HEK293 (cell line): ENCODE measurements around the gene ZSWIM2.

Source experiments
- CTCF ChIA-PET: fragments of 350-600 bp; formaldehyde crosslinking; extraction: SDS; loops from one replicate; lab custom pipeline; 2021; ENCODE audit warnings: antibody characterized with exemption; lab: Yijun Ruan, JAX
- POLR2A ChIA-PET: fragments of 300-600 bp; formaldehyde crosslinking; extraction: SDS; loops from one replicate; lab custom pipeline; 2020; ENCODE audit warnings: antibody characterized with exemption, inconsistent platforms; lab: Yijun Ruan, JAX
- H3K27ac ChIP-seq: fragments of 200-500 bp; sonication (Bioruptor generic); 2 replicates; pipeline ENCODE4 v1.5.1; 2014; ENCODE audit warnings: low read depth, low read length, control low read depth, inconsistent platforms; ENCODE audit errors: extremely low read depth
- H3K36me3 ChIP-seq, 2 experiments: fragments of 200-500 bp in 1 of 2; sonication (Bioruptor generic) in 1 of 2; 1 replicate in 1 of 2; 2 replicates in 1 of 2; pipeline ENCODE4 v1.5.1; 2014 to 2017; ENCODE audit warnings: inconsistent platforms in 2 of 2, low read length in 2 of 2; ENCODE audit not compliant: control insufficient read depth in 2 of 2, insufficient read depth in 1 of 2
- H3K4me1 ChIP-seq: fragments of 200-500 bp; sonication (Bioruptor generic); 2 replicates; pipeline ENCODE4 v1.5.1; 2014; ENCODE audit warnings: mild to moderate bottlenecking, low read length, inconsistent platforms; ENCODE audit not compliant: control insufficient read depth, insufficient read depth
- H3K4me3 ChIP-seq: 2 replicates; pipeline ENCODE4 v1.5.1; 2011; ENCODE audit warnings: low read depth, mild to moderate bottlenecking, control low read depth, low read length, moderate library complexity
- H3K9me3 ChIP-seq: fragments of 200-500 bp; sonication (Bioruptor generic); 2 replicates; pipeline ENCODE4 v1.5.1; 2014; ENCODE audit warnings: low read depth, low read length, inconsistent platforms; ENCODE audit not compliant: control insufficient read depth, insufficient read depth
- GLI2 ChIP-seq: fragments of 450-650 bp; formaldehyde crosslinking; IDR thresholded peaks from 2 replicates; pipeline ENCODE4; 2017; ENCODE audit warnings: missing biosample characterization, missing genetic modification characterization, low read depth, borderline replicate concordance
- GLIS2 ChIP-seq: fragments of 450-650 bp; formaldehyde crosslinking; IDR thresholded peaks from 2 replicates; pipeline ENCODE4 v1.5.1; 2016; ENCODE audit warnings: missing biosample characterization, missing genetic modification characterization
- MYNN ChIP-seq: fragments of 450-650 bp; formaldehyde crosslinking; IDR thresholded peaks from 2 replicates; pipeline ENCODE4 v1.5.1; 2016; ENCODE audit warnings: missing biosample characterization, missing genetic modification characterization, borderline replicate concordance
- SETDB1 ChIP-seq: IDR thresholded peaks from one replicate; pipeline ENCODE4 v1.6.1; 2017; ENCODE audit warnings: mild to moderate bottlenecking, low read length, moderate library complexity, mixed read lengths; ENCODE audit not compliant: insufficient read length
- SP7 ChIP-seq: fragments of 450-650 bp; formaldehyde crosslinking; IDR thresholded peaks from 2 replicates; pipeline ENCODE4 v1.5.1; 2016; ENCODE audit warnings: missing biosample characterization, missing genetic modification characterization
- ZBTB20 ChIP-seq: fragments of 450-650 bp; formaldehyde crosslinking; IDR thresholded peaks from 2 replicates; pipeline ENCODE4 v1.5.1; 2016; ENCODE audit warnings: missing biosample characterization, missing genetic modification characterization
- ZNF148 ChIP-seq: fragments of 450-650 bp; formaldehyde crosslinking; IDR thresholded peaks from 2 replicates; pipeline ENCODE4 v1.5.0; 2017; ENCODE audit warnings: missing biosample characterization, missing genetic modification characterization, borderline replicate concordance
- ZNF2 ChIP-seq: fragments of 450-650 bp; formaldehyde crosslinking; IDR thresholded peaks from 2 replicates; pipeline ENCODE4 v1.5.1; 2016; ENCODE audit warnings: missing biosample characterization, missing genetic modification characterization
- ZNF211 ChIP-seq: fragments of 450-650 bp; formaldehyde crosslinking; IDR thresholded peaks from 2 replicates; pipeline ENCODE4 v1.5.1; 2016; ENCODE audit warnings: low read depth, missing biosample characterization, missing genetic modification characterization
- ZNF266 ChIP-seq: fragments of 450-650 bp; formaldehyde crosslinking; IDR thresholded peaks from 2 replicates; pipeline ENCODE4 v1.5.1; 2016; ENCODE audit warnings: missing biosample characterization, missing genetic modification characterization, low read depth
- ZNF37A ChIP-seq: fragments of 450-650 bp; IDR thresholded peaks from 2 replicates; pipeline ENCODE4 v1.5.1; 2018; ENCODE audit warnings: missing biosample characterization, missing genetic modification characterization
- ZNF433 ChIP-seq: fragments of 450-650 bp; formaldehyde crosslinking; IDR thresholded peaks from 2 replicates; pipeline ENCODE4 v1.5.1; 2016; ENCODE audit warnings: missing biosample characterization, missing genetic modification characterization, low read depth
- ZNF585B ChIP-seq: fragments of 450-650 bp; formaldehyde crosslinking; IDR thresholded peaks from 2 replicates; pipeline ENCODE4 v1.5.1; 2016; ENCODE audit warnings: missing biosample characterization, missing genetic modification characterization
- ZNF76 ChIP-seq: fragments of 450-650 bp; formaldehyde crosslinking; IDR thresholded peaks from 2 replicates; pipeline ENCODE4; 2016; ENCODE audit warnings: low read depth, missing biosample characterization, missing genetic modification characterization, borderline replicate concordance
- ZNF777 ChIP-seq: fragments of 450-650 bp; formaldehyde crosslinking; IDR thresholded peaks from 2 replicates; pipeline ENCODE4 v1.5.1; 2017; ENCODE audit warnings: missing biosample characterization, missing genetic modification characterization, borderline replicate concordance
- ZNF785 ChIP-seq: fragments of 450-650 bp; formaldehyde crosslinking; IDR thresholded peaks from 2 replicates; pipeline ENCODE4 v1.5.1; 2016; ENCODE audit warnings: missing biosample characterization, missing genetic modification characterization
- ZNF792 ChIP-seq: fragments of 450-650 bp; formaldehyde crosslinking; IDR thresholded peaks from 2 replicates; pipeline ENCODE4 v1.5.1; 2016; ENCODE audit warnings: missing biosample characterization, missing genetic modification characterization
- ZXDB ChIP-seq: fragments of 450-650 bp; formaldehyde crosslinking; IDR thresholded peaks from 2 replicates; pipeline ENCODE4 v1.5.1; 2016; ENCODE audit warnings: missing biosample characterization, missing genetic modification characterization
- TF ChIP-seq, protein P1 (sequence below): fragments of 450-650 bp; formaldehyde crosslinking; IDR thresholded peaks from 2 replicates; pipeline ENCODE4 v1.5.1; 2016; ENCODE audit warnings: missing biosample characterization, missing genetic modification characterization
- TF ChIP-seq, protein P2 (sequence below): fragments of 450-650 bp; formaldehyde crosslinking; IDR thresholded peaks from 2 replicates; pipeline ENCODE4 v1.5.1; 2016; ENCODE audit warnings: missing biosample characterization, missing genetic modification characterization
- TF ChIP-seq, protein P3 (sequence below): fragments of 450-650 bp; formaldehyde crosslinking; IDR thresholded peaks from 2 replicates; pipeline ENCODE4 v1.5.1; 2016; ENCODE audit warnings: missing biosample characterization, missing genetic modification characterization
- TF ChIP-seq, protein P4 (sequence below): fragments of 450-650 bp; formaldehyde crosslinking; IDR thresholded peaks from 2 replicates; pipeline ENCODE4 v1.5.1; 2016; ENCODE audit warnings: missing biosample characterization, missing genetic modification characterization
- TF ChIP-seq, protein P5 (sequence below): fragments of 450-650 bp; formaldehyde crosslinking; IDR thresholded peaks from 2 replicates; pipeline ENCODE4 v1.5.1; 2016; ENCODE audit warnings: missing biosample characterization, missing genetic modification characterization

The ZSWIM2 gene

GRCh38 chr2:186874713-186875112 is 25.7 kb upstream of the ZSWIM2 start:
- Histone ChIP-seq H3K9me3 (no peaks in the 10 kb centered on the region), H3K27ac (no peak overlapping the region), H3K4me1 (no peaks in the 10 kb centered on the region), H3K4me3 (no peak overlapping the region), H3K36me3 (no peaks in the 10 kb centered on the region)
- CTCF ChIA-PET = no interaction called here
- TF ChIP-seq ZNF792 (no peak), GLI2 (tag by site-specific recombination) (no peak), MYNN (tag by site-specific recombination) (no peak), ZNF585B (tag by site-specific recombination) (no peak), ZNF433 (tag by site-specific recombination) (no peak)
- TF ChIP-seq, protein P1, sequence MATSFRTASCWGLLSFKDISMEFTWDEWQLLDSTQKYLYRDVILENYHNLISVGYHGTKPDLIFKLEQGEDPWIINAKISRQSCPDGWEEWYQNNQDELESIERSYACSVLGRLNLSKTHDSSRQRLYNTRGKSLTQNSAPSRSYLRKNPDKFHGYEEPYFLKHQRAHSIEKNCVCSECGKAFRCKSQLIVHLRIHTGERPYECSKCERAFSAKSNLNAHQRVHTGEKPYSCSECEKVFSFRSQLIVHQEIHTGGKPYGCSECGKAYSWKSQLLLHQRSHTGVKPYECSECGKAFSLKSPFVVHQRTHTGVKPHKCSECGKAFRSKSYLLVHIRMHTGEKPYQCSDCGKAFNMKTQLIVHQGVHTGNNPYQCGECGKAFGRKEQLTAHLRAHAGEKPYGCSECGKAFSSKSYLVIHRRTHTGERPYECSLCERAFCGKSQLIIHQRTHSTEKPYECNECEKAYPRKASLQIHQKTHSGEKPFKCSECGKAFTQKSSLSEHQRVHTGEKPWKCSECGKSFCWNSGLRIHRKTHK = no peak
- TF ChIP-seq, protein P2, sequence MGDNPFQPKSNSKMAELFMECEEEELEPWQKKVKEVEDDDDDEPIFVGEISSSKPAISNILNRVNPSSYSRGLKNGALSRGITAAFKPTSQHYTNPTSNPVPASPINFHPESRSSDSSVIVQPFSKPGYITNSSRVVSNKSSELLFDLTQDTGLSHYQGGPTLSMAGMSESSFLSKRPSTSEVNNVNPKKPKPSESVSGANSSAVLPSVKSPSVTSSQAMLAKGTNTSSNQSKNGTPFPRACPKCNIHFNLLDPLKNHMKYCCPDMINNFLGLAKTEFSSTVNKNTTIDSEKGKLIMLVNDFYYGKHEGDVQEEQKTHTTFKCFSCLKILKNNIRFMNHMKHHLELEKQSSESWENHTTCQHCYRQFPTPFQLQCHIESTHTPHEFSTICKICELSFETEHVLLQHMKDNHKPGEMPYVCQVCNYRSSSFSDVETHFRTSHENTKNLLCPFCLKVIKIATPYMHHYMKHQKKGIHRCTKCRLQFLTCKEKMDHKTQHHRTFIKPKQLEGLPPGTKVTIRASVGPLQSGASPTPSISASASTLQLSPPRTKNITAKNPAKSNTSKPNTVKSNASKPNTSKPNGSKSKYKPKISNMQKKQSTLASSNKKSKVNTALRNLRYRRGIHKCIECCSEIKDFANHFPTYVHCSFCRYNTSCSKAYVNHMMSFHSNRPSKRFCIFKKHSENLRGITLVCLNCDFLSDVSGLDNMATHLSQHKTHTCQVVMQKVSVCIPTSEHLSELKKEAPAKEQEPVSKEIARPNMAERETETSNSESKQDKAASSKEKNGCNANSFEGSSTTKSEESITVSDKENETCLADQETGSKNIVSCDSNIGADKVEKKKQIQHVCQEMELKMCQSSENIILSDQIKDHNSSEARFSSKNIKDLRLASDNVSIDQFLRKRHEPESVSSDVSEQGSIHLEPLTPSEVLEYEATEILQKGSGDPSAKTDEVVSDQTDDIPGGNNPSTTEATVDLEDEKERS = no peak
- TF ChIP-seq, protein P3, sequence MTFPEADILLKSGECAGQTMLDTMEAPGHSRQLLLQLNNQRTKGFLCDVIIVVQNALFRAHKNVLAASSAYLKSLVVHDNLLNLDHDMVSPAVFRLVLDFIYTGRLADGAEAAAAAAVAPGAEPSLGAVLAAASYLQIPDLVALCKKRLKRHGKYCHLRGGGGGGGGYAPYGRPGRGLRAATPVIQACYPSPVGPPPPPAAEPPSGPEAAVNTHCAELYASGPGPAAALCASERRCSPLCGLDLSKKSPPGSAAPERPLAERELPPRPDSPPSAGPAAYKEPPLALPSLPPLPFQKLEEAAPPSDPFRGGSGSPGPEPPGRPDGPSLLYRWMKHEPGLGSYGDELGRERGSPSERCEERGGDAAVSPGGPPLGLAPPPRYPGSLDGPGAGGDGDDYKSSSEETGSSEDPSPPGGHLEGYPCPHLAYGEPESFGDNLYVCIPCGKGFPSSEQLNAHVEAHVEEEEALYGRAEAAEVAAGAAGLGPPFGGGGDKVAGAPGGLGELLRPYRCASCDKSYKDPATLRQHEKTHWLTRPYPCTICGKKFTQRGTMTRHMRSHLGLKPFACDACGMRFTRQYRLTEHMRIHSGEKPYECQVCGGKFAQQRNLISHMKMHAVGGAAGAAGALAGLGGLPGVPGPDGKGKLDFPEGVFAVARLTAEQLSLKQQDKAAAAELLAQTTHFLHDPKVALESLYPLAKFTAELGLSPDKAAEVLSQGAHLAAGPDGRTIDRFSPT = no peak
- POLR2A ChIA-PET = no interaction called here

GRCh38 chr2:186871881-186872280 is 22.9 kb upstream of the ZSWIM2 start:
- TF ChIP-seq ZNF785 (no peak), ZXDB (no peak), ZNF2 (tag by site-specific recombination) (no peak), ZNF777 (tag by site-specific recombination) (no peak), ZNF792 (no peak), SETDB1 (no peak), ZNF76 (no peak), GLIS2 (tag by site-specific recombination) (no peak), ZNF148 (tag by site-specific recombination) (no peak), GLI2 (tag by site-specific recombination) (no peak), ZNF211 (tag by site-specific recombination) (no peak), ZNF266 (tag by site-specific recombination) (no peak), ZNF37A (no peak), SP7 (no peak), ZBTB20 (tag by site-specific recombination) (no peak)
- TF ChIP-seq, protein P4, sequence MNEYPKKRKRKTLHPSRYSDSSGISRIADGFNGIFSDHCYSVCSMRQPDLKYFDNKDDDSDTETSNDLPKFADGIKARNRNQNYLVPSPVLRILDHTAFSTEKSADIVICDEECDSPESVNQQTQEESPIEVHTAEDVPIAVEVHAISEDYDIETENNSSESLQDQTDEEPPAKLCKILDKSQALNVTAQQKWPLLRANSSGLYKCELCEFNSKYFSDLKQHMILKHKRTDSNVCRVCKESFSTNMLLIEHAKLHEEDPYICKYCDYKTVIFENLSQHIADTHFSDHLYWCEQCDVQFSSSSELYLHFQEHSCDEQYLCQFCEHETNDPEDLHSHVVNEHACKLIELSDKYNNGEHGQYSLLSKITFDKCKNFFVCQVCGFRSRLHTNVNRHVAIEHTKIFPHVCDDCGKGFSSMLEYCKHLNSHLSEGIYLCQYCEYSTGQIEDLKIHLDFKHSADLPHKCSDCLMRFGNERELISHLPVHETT (tag by site-specific recombination) = no peak
- TF ChIP-seq, protein P5, sequence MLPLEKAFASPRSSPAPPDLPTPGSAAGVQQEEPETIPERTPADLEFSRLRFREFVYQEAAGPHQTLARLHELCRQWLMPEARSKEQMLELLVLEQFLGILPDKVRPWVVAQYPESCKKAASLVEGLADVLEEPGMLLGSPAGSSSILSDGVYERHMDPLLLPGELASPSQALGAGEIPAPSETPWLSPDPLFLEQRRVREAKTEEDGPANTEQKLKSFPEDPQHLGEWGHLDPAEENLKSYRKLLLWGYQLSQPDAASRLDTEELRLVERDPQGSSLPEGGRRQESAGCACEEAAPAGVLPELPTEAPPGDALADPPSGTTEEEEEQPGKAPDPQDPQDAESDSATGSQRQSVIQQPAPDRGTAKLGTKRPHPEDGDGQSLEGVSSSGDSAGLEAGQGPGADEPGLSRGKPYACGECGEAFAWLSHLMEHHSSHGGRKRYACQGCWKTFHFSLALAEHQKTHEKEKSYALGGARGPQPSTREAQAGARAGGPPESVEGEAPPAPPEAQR (tag by site-specific recombination) = no peak
- H3K27ac ChIP-seq = no peak overlapping the region
- ChIA-PET CTCF (no interaction called here), POLR2A (no interaction called here)
- no peaks in the 10 kb centered on the region for H3K36me3 ChIP-seq
- H3K4me1 ChIP-seq = no peaks in the 10 kb centered on the region
- no peak overlapping the region for H3K4me3 ChIP-seq
- H3K9me3 ChIP-seq = no peaks in the 10 kb centered on the region
